ENCODE measurements around the gene ST8SIA1. TPM values are rescaled to one million over a fixed set of nuclear protein-coding genes. Genes with fewer than 3 reads are reported as not detected.

ST8SIA1 gene
- total RNA-seq, 2 experiments from 2014 or later = not detected

GRCh38 chr12:22231078-22231477 is 103.4 kb downstream of the ST8SIA1 start:
- no peaks in the 10 kb centered on the region for H3K9me2 ChIP-seq (ENCODE audit: insufficient read depth, low read length)

GRCh38 chr12:22230280-22230794 is 104.2 kb downstream of the ST8SIA1 start:
- DNase-seq (ENCODE audit: low spot score) = no peak
- Histone ChIP-seq H3K27ac (ENCODE audit: low read depth, low read length, poor library complexity, severe bottlenecking) (no peak overlapping the region), H3K79me2 (ENCODE audit: insufficient read depth, low read depth, low read length) (no peaks in the 10 kb centered on the region), H3K36me3 (ENCODE audit: insufficient read depth, low read length) (no peaks in the 10 kb centered on the region), H3K4me2 (ENCODE audit: low read length) (no peak overlapping the region), H3K9me3 (ENCODE audit: low read length) (no peaks in the 10 kb centered on the region), H2AFZ (ENCODE audit: low read length) (no peak overlapping the region), H4K20me1 (ENCODE audit: insufficient read depth, low read length) (no peaks in the 10 kb centered on the region), H3K4me3 (ENCODE audit: low read depth, low read length, poor library complexity, severe bottlenecking) (no peak overlapping the region), H3K9me2 (ENCODE audit: insufficient read depth, low read length) (no peaks in the 10 kb centered on the region), H3K4me1 (ENCODE audit: insufficient read depth, low read length, poor library complexity, severe bottlenecking) (no peaks in the 10 kb centered on the region)
- BruUV-seq (replicated peaks) = no TSS peak
- ChIA-PET POLR2A (interaction anchor here (0.6 kb wide), 1 partner anchor 130 kb away, joined by 4 read pairs; no protein-coding TSS in a partner anchor), CTCF (ENCODE audit: unreplicated experiment) (no interaction called here)
- TF ChIP-seq CTCF (conservative IDR thresholded peaks at IDR 0.05; ENCODE audit: low read length) (no peak), EZH2phosphoT487 (IDR thresholded peaks at IDR 0.05; ENCODE audit: borderline replicate concordance, low read depth, low read length) (no peak)
- intact Hi-C loops (cut with micrococcal nuclease; ENCODE audit: unreplicated experiment) = no loop called here

More at GRCh38 chr12:22231078-22231477, 103.4 kb downstream of the ST8SIA1 start:
- Histone ChIP-seq H2AFZ (ENCODE audit: low read length) (no peak overlapping the region), H3K4me1 (ENCODE audit: insufficient read depth, low read length, poor library complexity, severe bottlenecking) (no peaks in the 10 kb centered on the region), H3K9me3 (ENCODE audit: low read length) (no peaks in the 10 kb centered on the region), H3K79me2 (ENCODE audit: insufficient read depth, low read depth, low read length) (no peaks in the 10 kb centered on the region), H3K4me3 (ENCODE audit: low read depth, low read length, poor library complexity, severe bottlenecking) (no peak overlapping the region), H3K4me2 (ENCODE audit: low read length) (no peak overlapping the region), H3K27ac (ENCODE audit: low read depth, low read length, poor library complexity, severe bottlenecking) (no peak overlapping the region), H3K36me3 (ENCODE audit: insufficient read depth, low read length) (no peaks in the 10 kb centered on the region), H4K20me1 (ENCODE audit: insufficient read depth, low read length) (no peaks in the 10 kb centered on the region)
- TF ChIP-seq EZH2phosphoT487 (IDR thresholded peaks at IDR 0.05; ENCODE audit: borderline replicate concordance, low read depth, low read length) (no peak), CTCF (conservative IDR thresholded peaks at IDR 0.05; ENCODE audit: low read length) (no peak)
- BruUV-seq (replicated peaks) = no TSS peak
- DNase-seq (ENCODE audit: low spot score) = no peak
- CTCF ChIA-PET (ENCODE audit: unreplicated experiment) = no interaction called here
- intact Hi-C loops (cut with micrococcal nuclease; ENCODE audit: unreplicated experiment) = no loop called here
- POLR2A ChIA-PET = no interaction called here

GRCh38 chr12:22229652-22230279 is 104.7 kb downstream of the ST8SIA1 start:
- H3K27ac ChIP-seq (ENCODE audit: low read depth, low read length, poor library complexity, severe bottlenecking) = no peak overlapping the region
- no peaks in the 10 kb centered on the region for H3K9me3 ChIP-seq (ENCODE audit: low read length)
- no peak overlapping the region for H2AFZ ChIP-seq (ENCODE audit: low read length)
- H3K4me3 ChIP-seq (ENCODE audit: low read depth, low read length, poor library complexity, severe bottlenecking) = no peak overlapping the region
- no TSS peak for BruUV-seq (replicated peaks)
- H3K36me3 ChIP-seq (ENCODE audit: insufficient read depth, low read length) = no peaks in the 10 kb centered on the region
- H3K4me1 ChIP-seq (ENCODE audit: insufficient read depth, low read length, poor library complexity, severe bottlenecking) = no peaks in the 10 kb centered on the region
- H4K20me1 ChIP-seq (ENCODE audit: insufficient read depth, low read length) = no peaks in the 10 kb centered on the region
- H3K79me2 ChIP-seq (ENCODE audit: insufficient read depth, low read depth, low read length) = no peaks in the 10 kb centered on the region
- TF ChIP-seq CTCF (conservative IDR thresholded peaks at IDR 0.05; ENCODE audit: low read length) = no peak
- no peak for TF ChIP-seq EZH2phosphoT487 (IDR thresholded peaks at IDR 0.05; ENCODE audit: borderline replicate concordance, low read depth, low read length)
- intact Hi-C loops (cut with micrococcal nuclease; ENCODE audit: unreplicated experiment) = no loop called here
- POLR2A ChIA-PET = interaction anchor here (0.6 kb wide), 2 partner anchors 38 to 130 kb away, joined by 3 to 4 read pairs; no protein-coding TSS in a partner anchor
- DNase-seq (ENCODE audit: low spot score) = no peak
- no peak overlapping the region for H3K4me2 ChIP-seq (ENCODE audit: low read length)
- CTCF ChIA-PET (ENCODE audit: unreplicated experiment) = no interaction called here
- H3K9me2 ChIP-seq (ENCODE audit: insufficient read depth, low read length) = no peaks in the 10 kb centered on the region
